GM12874 (cell line): ENCODE measurements around the gene KBTBD4.

Experiments
- TF ChIP-seq, protein P1 (sequence below): IDR thresholded peaks from 2 replicates; pipeline ENCODE4 v1.5.1; 2011; ENCODE audit warnings: low read depth, mild to moderate bottlenecking, control low read depth, low read length, moderate library complexity; ENCODE audit not compliant: insufficient read depth

KBTBD4 gene

DNA sequence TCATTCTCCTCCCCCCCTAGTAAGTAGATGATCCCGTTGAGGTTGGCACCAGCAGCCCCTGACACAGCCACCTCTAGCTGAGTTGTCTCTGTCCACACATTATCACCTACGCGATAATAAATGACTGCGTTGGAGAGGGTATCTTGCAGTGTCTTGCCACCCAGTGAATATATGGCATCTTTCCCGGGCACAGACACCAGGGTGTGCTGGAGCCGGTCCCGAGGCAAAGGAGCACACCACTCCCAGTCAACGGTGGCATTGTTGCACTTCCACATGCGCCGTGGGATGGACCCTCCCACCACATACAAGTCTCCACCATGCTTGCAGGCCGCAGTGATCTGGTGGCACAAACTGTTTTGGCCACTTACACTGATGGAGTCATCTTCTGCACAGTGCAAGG, 5.4 kb downstream of the KBTBD4 start:
- TF ChIP-seq, protein P1, sequence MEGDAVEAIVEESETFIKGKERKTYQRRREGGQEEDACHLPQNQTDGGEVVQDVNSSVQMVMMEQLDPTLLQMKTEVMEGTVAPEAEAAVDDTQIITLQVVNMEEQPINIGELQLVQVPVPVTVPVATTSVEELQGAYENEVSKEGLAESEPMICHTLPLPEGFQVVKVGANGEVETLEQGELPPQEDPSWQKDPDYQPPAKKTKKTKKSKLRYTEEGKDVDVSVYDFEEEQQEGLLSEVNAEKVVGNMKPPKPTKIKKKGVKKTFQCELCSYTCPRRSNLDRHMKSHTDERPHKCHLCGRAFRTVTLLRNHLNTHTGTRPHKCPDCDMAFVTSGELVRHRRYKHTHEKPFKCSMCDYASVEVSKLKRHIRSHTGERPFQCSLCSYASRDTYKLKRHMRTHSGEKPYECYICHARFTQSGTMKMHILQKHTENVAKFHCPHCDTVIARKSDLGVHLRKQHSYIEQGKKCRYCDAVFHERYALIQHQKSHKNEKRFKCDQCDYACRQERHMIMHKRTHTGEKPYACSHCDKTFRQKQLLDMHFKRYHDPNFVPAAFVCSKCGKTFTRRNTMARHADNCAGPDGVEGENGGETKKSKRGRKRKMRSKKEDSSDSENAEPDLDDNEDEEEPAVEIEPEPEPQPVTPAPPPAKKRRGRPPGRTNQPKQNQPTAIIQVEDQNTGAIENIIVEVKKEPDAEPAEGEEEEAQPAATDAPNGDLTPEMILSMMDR, result no peak

DNA sequence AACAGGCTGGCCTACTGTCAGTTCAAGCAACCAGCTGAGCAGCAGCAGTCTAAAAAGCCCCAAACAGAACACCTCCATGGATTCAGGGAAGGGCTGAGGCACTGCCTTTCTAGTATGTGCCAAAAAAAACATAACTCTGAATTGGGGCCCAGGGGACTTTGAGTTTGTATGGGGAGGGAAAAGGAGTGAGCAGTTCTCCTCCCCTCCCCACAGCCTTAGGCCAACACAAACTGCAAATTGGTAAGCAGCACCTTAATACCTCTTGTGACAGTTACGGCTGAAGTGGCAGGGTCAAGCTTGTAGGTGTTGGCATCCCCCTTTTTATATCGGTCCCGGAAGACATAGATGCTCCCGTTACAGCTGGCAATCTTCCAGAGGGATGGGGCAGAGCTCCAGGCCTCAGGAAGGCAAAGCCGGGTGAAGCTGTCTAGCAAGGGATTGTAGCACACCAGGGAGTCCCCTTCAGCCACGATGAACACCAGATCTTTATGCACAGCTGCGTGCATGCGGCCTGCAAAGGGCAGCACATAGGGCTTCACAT, 6.0 kb downstream of the KBTBD4 start:
- TF ChIP-seq, protein P1, result no peak

DNA sequence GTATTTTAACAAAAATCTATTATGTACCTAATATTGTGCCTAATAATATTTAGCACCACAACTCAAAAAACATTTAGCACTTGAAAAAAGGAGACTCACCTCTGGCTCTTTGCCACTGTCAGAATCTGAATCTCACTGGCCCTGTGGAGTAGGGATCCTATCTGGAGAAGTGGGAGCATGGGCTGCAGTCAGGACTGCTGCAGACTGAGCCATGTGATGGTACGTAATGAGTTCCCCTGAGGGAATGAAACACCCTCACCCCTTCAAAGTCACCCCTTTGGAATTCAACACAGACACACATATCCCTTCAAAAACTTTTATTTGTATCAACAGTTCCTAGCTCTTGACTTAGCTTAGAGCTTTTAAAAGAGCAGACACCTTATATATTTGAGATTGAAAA, 6.9 kb downstream of the KBTBD4 start:
- TF ChIP-seq, protein P1, result no peak

DNA sequence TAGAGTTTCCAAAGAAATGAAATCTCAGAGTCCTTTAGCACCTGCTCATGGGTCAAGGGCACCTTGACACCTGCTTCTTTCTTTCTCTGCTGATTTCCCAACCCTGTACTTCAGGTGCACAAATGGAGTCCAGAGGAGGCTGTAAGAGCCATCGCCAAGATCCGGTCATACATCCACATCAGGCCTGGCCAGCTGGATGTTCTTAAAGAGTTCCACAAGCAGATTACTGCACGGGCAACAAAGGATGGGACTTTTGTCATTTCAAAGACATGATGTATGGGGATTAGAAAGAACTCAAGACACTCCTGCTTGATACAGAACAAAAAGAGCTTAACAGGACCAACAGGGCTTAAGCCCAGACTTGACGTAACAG, 7.4 kb downstream of the KBTBD4 start:
- TF ChIP-seq, protein P1, result no peak

DNA sequence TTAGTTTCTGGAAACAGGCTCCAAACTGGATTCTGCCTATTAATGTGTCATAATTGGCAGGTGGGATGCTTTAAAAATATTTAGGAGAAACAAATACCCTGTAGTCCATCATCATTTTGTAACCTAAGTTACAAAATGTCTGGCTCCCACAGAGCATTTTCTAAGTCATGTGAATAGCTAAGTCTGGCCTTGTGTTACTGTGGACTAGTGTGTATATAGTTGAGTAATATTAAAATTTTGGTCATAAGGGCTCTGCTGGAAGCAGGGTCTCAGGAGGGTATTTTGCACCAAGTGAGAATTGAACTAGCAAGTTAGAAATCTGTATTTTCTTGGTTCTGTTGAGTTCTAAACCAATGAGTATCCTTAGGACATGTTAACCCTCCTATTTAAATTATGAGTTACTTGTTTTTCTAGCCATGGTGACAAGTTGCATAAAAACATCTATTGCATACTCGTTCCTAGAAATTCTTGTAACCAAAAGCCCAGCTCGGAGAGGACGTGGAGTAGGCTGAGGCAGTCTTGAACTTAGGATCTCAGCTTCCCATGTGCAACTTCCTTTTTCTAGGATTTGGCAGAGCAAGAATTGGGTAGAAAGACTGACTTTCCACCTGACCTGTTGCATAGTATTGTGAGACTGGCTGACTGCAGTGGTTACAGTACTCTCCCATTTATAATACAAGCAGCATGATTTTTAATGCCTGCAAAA, 8.0 kb downstream of the KBTBD4 start:
- TF ChIP-seq, protein P1, result no peak

DNA sequence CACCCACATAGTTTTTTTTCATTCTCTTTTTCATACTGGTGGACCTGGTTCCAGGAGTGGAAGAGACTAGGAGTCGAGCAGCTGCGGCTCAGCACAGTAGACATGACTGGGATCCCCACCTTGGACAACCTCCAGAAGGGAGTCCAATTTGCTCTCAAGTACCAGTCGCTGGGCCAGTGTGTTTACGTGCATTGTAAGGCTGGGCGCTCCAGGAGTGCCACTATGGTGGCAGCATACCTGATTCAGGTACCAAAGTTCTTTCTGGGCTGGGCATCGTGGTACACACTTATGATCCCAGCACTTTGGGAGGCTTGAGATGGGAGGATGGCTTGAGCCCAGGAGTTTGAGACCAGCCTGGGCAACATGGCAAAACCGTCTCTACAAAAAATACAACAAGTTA, 9.1 kb downstream of the KBTBD4 start:
- TF ChIP-seq, protein P1, result no peak

DNA sequence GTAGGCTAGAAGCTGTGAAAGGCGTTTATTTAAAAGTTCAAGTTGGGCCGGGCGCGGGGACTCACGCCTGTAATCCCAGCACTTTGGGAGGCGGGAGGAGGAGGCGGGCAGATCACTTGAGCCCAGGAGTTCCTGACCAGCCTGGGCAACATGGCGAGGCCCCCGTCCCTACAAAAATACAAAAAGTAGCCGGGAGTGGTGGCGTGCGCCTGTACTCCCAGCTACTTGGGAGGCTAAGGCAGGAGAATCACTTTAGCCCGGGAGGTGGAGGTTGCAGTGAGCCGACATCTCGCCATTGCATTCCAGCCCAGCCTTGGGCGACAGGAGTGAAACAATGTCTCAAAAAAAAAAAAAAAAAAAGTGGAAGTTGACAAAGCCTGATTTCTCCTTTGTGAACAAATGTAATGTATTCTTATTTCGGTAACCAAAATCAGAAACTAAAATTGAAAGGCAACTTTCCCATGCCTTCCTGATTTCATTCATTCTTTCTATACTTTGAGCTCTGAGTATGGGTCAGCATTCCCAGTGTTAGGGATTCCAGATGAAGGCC, 12.5 kb downstream of the KBTBD4 start:
- TF ChIP-seq, protein P1, result no peak
